Measurements from ENCODE around the gene IDH3B.

The IDH3B gene

DNA sequence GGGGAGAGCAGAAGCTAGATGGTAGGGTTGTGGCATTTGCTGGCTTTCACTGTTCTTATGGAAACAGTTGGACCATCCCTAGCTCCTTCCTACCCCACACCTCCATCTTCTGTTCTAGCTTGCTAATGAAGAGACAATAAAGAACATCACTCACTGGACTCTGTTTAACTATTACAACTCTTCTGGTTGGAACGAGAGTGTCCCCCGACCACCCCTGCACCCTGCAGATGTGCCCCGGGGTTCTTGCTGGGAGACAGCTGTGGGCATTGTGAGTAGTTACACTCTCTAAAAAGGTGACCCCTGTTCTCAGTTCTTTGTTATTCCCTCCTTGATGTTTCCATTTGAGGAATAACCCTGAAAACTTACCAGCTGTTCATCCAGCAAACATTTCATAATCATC is 51.9 kb downstream of the IDH3B start:
- TF ChIP-seq ZFX (IDR thresholded peaks at IDR 0.05; ENCODE audit: borderline replicate concordance) (no peak), CTCF (IDR thresholded peaks at IDR 0.05) (no peak)
- no peak overlapping the region for H3K27ac ChIP-seq

GRCh38 chr20:2610941-2611720 is 52.9 kb downstream of the IDH3B start:
- TF ChIP-seq CTCF (IDR thresholded peaks at IDR 0.05) (no peak), ZFX (IDR thresholded peaks at IDR 0.05; ENCODE audit: borderline replicate concordance) (no peak)
- H3K27ac ChIP-seq, result no peak overlapping the region

DNA sequence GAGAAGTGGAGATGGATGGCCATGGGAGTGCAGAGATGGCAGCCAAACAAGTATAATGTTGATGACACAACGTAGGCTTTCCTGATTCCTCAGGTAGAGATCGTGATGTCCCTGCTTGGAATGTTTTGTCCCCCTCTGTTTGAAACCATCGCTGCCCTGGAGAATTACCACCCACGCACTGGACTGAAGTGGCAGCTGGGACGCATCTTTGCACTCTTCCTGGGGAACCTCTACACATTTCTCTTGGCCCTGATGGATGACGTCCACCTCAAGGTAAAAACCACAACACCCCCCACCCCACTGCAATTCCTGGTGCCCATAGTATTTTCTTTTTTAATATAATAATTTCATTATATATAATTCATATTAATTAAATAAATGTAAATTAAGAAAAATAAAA is 53.7 kb downstream of the IDH3B start:
- TF ChIP-seq ZFX (IDR thresholded peaks at IDR 0.05; ENCODE audit: borderline replicate concordance), result no peak

More for the DNA sequence above, 53.7 kb downstream of the IDH3B start:
- H3K27ac ChIP-seq, result no peak overlapping the region
